CD4-positive, alpha-beta T cell treated with Interleukin-12 subunit alpha and Interleukin-12 subunit beta, for 1 hour (primary cell): ENCODE results near the gene MAML3.

Source experiments
- DNase-seq: peaks from one replicate; pipeline ENCODE4 v3.0.0-alpha.2; 2020

The MAML3 gene

GRCh38 chr4:139824882-139825522, 329.0 kb downstream of the MAML3 start:
- no peak for DNase-seq

DNA sequence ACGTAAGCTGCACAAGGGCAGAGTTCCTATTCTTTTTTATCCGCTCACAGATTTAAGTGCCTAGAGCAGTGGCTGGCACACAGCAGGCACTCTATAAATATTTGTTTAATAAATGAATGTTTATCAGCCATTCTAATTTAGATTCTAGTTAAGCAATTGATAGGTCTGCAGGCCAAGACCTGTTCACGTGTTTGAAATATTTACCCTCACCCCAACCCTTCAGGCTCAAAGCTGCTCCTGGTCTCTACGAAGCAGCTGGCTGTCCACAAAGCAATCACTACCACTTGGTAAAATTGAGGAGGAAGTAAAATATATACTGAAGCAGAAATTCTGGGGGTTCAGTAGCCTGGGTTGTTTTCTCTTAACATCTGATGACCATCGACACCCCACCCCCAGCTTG, 330.2 kb downstream of the MAML3 start:
- DNase-seq = no peak

DNA sequence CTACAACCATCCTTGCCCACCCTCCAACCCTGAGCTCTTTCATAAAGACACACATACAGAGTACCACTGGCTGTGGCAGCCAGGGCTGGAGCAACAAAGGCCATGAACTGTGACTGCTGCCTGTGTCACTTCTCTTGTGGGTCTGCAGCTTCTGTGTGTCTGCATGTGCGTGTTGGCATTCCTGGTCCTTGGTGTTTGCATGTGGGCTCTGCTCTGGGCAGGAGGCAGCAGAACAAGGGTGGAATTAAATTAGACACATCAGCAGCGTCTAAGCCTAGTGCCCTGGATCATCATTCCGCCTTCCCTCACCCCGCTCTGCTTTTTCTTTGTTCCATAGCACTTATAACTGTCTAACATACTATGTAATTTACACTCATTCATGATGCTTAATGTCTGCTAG, 330.6 kb downstream of the MAML3 start:
- no peak for DNase-seq

- no peak for DNase-seq
These were observed 331.6 kb downstream of the MAML3 start for GRCh38 chr4:139822391-139822790.

GRCh38 chr4:139819082-139819481, 334.9 kb downstream of the MAML3 start:
- no peak for DNase-seq

DNA sequence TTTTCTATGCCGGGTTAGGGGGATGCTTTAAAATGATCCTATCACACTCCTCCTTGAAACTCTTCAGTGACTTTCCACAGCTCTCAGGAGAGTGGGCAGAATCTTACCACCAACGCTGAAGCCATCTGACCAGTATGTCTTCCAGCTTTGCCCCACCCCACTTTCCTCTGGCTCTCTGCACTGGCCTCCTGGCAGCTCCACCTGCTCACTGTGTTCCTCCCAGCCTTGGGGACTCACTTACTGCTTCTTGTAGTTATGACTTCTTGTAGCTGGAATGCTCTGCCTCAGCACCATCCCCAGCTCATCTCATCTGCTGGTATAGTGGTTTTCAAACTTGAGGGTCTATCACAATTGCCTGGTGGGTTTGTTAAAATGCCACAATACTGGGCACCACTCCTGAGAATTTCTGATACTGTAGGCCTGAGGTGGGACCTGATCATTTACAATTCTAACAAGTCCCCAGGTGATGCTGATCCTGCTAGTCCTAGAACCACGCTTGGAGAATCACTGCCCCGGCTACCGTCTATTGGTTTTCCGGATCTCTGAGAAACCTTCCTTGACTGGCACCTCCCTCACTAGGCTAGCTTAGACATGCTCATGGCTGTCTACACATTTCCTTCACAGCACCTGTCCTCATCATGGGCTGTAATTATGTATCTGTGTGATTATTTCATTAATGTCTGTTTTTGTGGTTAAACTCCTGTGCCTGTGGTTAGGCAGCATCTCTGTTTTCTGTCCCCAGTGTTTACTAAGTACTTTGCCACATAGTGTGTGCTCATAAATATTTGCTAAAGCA, 336.1 kb downstream of the MAML3 start:
- no peak for DNase-seq

- no peak for DNase-seq
These were observed 337.1 kb downstream of the MAML3 start for GRCh38 chr4:139816856-139817255.

DNA sequence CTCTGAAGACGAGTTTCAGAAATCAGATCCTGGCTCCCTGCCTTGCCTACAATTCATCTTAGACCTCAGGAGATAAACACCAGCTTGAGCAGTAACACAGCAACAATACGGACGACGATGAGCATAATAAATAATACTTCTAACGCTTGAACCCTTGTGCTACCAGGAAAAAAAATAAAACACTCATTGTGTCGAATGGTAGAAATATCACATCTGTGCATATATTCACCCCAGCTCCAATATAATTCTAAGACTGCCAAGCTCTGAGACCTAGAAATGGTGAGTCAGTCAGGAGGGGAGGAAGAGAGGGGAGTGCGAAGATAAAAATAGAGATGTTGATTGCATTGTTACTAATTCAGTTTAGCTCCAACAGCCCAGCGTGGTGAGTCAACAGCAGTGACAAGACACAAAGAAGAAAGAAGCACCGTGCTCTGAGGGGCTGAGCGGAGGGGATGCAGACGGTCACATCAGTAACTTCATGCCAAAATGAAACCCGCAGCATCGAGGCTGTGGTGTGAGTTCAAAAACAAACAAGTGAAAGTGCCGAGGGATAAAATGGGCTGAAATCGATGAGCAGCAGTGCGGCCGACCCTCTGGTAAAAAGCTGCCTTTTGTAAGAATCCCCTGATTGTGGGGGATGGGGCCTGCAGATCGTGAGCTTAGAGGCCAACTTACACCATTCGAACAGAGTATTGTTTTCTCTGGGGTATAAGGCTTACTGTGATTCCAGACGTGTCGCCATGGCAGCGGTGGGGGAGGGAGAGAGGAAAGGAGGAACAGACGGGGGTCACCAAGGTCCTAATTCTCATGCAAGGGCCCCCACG, 338.0 kb downstream of the MAML3 start:
- DNase-seq = no peak

GRCh38 chr4:139814323-139815015, 339.5 kb downstream of the MAML3 start:
- no peak for DNase-seq

- DNase-seq = no peak
These were observed 340.1 kb downstream of the MAML3 start for GRCh38 chr4:139813881-139814280.

DNA sequence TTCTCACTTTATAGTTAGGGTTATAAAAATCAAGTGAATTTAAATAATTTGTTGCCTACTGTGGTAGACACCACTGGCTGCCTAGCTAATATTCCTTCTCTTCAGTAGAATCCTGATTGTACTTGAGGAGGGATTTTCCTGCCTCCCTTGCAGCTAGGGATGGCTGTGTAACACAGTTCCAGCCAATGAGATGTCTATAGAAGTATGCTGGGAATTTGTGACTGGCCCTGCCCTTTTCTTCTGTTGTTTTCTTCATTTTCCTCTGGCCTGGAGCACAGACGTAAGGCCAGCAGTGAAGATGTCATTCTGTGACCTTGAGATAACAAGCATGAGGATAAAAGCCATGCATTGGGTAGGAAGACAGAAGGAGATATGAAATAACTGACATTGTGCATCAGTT, 343.3 kb downstream of the MAML3 start:
- no peak for DNase-seq

DNA sequence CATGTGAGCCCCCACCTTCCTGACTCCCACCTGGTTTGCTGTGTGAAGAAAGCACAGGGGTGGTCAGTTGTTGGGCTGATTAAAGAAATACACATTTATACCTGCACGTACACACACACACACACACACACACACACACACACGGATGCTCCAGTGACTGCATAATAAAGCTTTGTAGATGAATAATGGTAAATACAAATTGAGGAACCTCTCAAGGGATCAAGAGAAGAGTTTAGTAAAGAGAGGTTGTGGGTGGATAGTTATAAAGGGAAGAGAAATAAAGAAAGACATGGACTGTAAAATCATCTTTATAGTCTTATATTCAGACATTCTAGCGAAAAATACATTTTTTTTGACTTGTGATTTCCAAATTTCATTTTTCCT, 344.2 kb downstream of the MAML3 start:
- no peak for DNase-seq

- no peak for DNase-seq
These were observed 344.9 kb downstream of the MAML3 start for GRCh38 chr4:139808808-139809756.

- DNase-seq = no peak
These were observed 345.6 kb downstream of the MAML3 start for GRCh38 chr4:139808381-139808807.

DNA sequence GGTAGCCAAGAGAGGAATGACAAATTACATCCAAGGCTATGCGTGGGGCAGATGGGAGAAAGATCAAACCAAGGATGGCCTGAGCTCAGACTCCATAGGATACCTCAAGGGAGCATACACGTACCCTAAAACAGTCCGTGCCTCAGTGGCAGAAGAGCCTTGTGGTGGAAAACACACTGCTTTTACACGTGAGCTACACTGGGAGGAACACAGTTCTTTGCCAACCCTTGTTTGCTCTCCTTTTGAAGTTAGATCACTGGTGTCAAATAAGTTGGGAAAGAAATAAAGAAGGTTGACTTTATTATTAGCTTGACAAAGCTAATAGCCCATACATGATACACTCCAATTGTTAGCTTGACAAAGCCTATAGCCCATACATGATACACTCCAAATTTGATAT, 346.5 kb downstream of the MAML3 start:
- no peak for DNase-seq

GRCh38 chr4:139806929-139807328, 347.1 kb downstream of the MAML3 start:
- DNase-seq = no peak

- no peak for DNase-seq
These were observed 351.1 kb downstream of the MAML3 start for GRCh38 chr4:139802931-139803330.

DNA sequence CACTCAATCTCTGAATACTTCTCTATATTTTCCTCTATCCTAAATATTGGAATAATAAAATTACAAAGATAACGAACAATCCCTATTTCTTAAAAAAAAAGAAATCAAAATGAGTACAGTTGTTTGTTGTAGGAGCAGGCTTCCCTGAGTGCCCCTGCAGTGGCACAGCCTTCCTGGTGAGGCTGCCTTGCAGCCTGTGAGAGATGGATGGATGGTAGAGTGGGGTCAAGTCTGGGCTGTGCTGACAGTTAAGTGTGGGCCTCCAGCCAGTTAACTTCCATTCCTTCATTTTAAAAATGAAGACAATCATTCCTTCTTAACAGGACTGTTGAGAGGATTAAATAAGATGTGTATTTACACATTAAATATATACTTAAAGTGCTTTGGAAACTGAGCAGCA, 351.5 kb downstream of the MAML3 start:
- DNase-seq = no peak

- DNase-seq = no peak
These were observed 352.1 kb downstream of the MAML3 start for GRCh38 chr4:139801895-139802294.

- DNase-seq = no peak
These were observed 353.9 kb downstream of the MAML3 start for GRCh38 chr4:139800082-139800481.

GRCh38 chr4:139799615-139800014, 354.4 kb downstream of the MAML3 start:
- DNase-seq = no peak

- no peak for DNase-seq
These were observed 355.5 kb downstream of the MAML3 start for GRCh38 chr4:139798456-139798855.
